Psoas muscle (tissue), 8 donors: ENCODE results near the gene ZHX3. TPM values are rescaled to one million over a fixed set of nuclear protein-coding genes. Genes with fewer than 3 reads are reported as not detected.

ENCODE experiments used
- ATAC-seq, 4 donors: fragments of 200-7000 bp; cut with Tn5 transposase; one replicate each; pipeline ENCODE4 v1.9.1; 2020; ENCODE audit warnings: moderate library complexity in 3 of 4, mild to moderate bottlenecking in 2 of 4
- DNase-seq, 2 donors: peaks; one replicate each; pipeline ENCODE4 v3.0.0-alpha.2; 2020
- H3K27ac ChIP-seq: fragments of 200-600 bp; one replicate; pipeline ENCODE4 v1.8.0; 2022
- H3K27me3 ChIP-seq, 3 donors: fragments of 200-600 bp in 1 of 3; one replicate each; pipeline versions ENCODE4 v1.6.1 to v1.8.0; 2013 to 2022; ENCODE audit warnings: low read length in 2 of 3, mild to moderate bottlenecking in 2 of 3, moderate library complexity in 1 of 3; ENCODE audit not compliant: insufficient read depth in 3 of 3
- H3K36me3 ChIP-seq, 2 donors: fragments of 200-600 bp in 1 of 2; one replicate each; pipeline versions ENCODE4 v1.6.1 to v1.8.0; 2013 to 2022; ENCODE audit warnings: low read depth in 1 of 2, mild to moderate bottlenecking in 1 of 2, moderate library complexity in 1 of 2; ENCODE audit not compliant: insufficient read depth in 1 of 2
- H3K4me1 ChIP-seq: fragments of 200-600 bp; one replicate; pipeline ENCODE4 v1.8.0; 2022
- H3K4me3 ChIP-seq: fragments of 200-600 bp; one replicate; pipeline ENCODE4 v1.8.0; 2022; ENCODE audit warnings: mild to moderate bottlenecking
- H3K9me3 ChIP-seq: fragments of 200-600 bp; one replicate; pipeline ENCODE4 v1.8.0; 2022
- CTCF ChIP-seq: fragments of 200-600 bp; IDR thresholded peaks from one replicate; pipeline ENCODE4 v1.8.0; 2022; ENCODE audit warnings: antibody characterized with exemption
- WGBS, 3 donors: extraction: QIAGEN DNeasy Blood & Tissue Kit; methylation state at CpG; one replicate each; pipeline versions ENCODE4 v1.1.6 to v1.1.7; 2013; 5-methylcytosine and 5-hydroxymethylcytosine counted together
- intact Hi-C, 2 donors: fragments of 100-400 bp; cut with DNase I; formaldehyde crosslinking; loops; one replicate each; pipeline versions ENCODE4 v1.11.0 to v1.14.2; 2022
- polyA plus RNA-seq, 3 donors: library from polyadenylated mRNA; stranded (reverse); fragments of 200-250 nt; gene quantifications; one replicate each; pipeline ENCODE4 v1.2.3, GENCODE V29; 2013
- total RNA-seq, 4 donors: library from RNA; stranded (reverse); fragmentation: NEBNext Ultra II Directional in 2 of 4; extraction: Animal tissue kit (Norgen Biotek cat#: 25700) in 2 of 4; gene quantifications; one replicate each; pipeline versions ENCODE4 v1.2.1 to v1.2.4, GENCODE V29; 2021 to 2023
- donor health status: healthy with polysubstance abuse.
- donor health status: DM: no; HTN: no; CAD: no; lungs with moderate emphysema.
- donor health status: Bipolar disorder and iron deficiency.
- donor health status: healthy.
- donor health status: DM: yes; HTN: yes; CAD: no.
- donor health status: DM: no; HTN: no; CAD: no.
- donor health status: DM: no; HTN: no; CAD: no.
- donor health status: DM: yes; HTN: yes; CAD: no.

The ZHX3 gene
- total and polyA plus RNA-seq, 7 donors: 7.0 to 47.7 (median 39.6) TPM

- no peak overlapping the region for H3K4me3 ChIP-seq
- no peaks in the 10 kb centered on the region for H3K9me3 ChIP-seq
- TF ChIP-seq CTCF: no peak
- no peaks in the 10 kb centered on the region for H3K27me3 ChIP-seq
- peaks cover 0 to 45% of the 10 kb centered on the region in 2 donors for H3K36me3 ChIP-seq
- DNase-seq (peak; percentile 65 to 83), ATAC-seq (peak; percentile 71 to 77 (median 74))
- peaks cover 65% of the 10 kb centered on the region for H3K4me1 ChIP-seq
- intact Hi-C loops: no loop called here
- WGBS, 3 donors: 22 to 51% (median 24%) methylated on average over 2 of the region's 2 CpGs
- H3K27ac ChIP-seq: peak overlapping the region; percentile 71
Measured at GRCh38 chr20:41177636-41178035, 139.9 kb downstream of the ZHX3 start.

- H3K36me3 ChIP-seq: peaks cover 0 to 45% of the 10 kb centered on the region in 2 donors
- peak in 1 of 2 donors; percentile 23 for DNase-seq
Measured at GRCh38 chr20:41176711-41177552, 140.6 kb downstream of the ZHX3 start.

GRCh38 chr20:41175727-41176330 lies 141.7 kb downstream of the ZHX3 start:
- intact Hi-C loops: no loop called here
- DNase-seq: peak in 1 of 2 donors; percentile 6
- Histone ChIP-seq H3K4me3 (no peak overlapping the region), H3K27ac (peak overlapping the region; percentile 71), H3K36me3 (peaks cover 0 to 46% of the 10 kb centered on the region in 2 donors), H3K4me1 (peaks cover 67% of the 10 kb centered on the region), H3K27me3 (no peaks in the 10 kb centered on the region), H3K9me3 (no peaks in the 10 kb centered on the region)
- no peak for ATAC-seq
- 46 to 67% (median 52%) methylated on average over 7 of the region's 7 CpGs for WGBS, 3 donors
- no peak for TF ChIP-seq CTCF

More at GRCh38 chr20:41176711-41177552, 140.6 kb downstream of the ZHX3 start:
- Histone ChIP-seq H3K9me3 (no peaks in the 10 kb centered on the region), H3K4me3 (no peak overlapping the region), H3K27me3 (no peaks in the 10 kb centered on the region), H3K4me1 (peaks cover 67% of the 10 kb centered on the region), H3K27ac (peak overlapping the region; percentile 71)
- no peak for TF ChIP-seq CTCF
- intact Hi-C loops: no loop called here
- no peak for ATAC-seq
- 78 to 89% (median 83%) methylated on average over 8 of the region's 8 CpGs for WGBS, 3 donors

- TF ChIP-seq CTCF: no peak
- DNase-seq: peak in 1 of 2 donors; percentile 28
- intact Hi-C loops: no loop called here
- WGBS, 3 donors: 78 to 91% (median 82%) methylated on average over 4 of the region's 4 CpGs
- H3K9me3 ChIP-seq: no peaks in the 10 kb centered on the region
- no peaks in the 10 kb centered on the region for H3K27me3 ChIP-seq
- peak overlapping the region; percentile 71 for H3K27ac ChIP-seq
- H3K4me3 ChIP-seq: no peak overlapping the region
- peaks cover 0 to 52% of the 10 kb centered on the region in 2 donors for H3K36me3 ChIP-seq
- ATAC-seq: no peak
- H3K4me1 ChIP-seq: peaks cover 67% of the 10 kb centered on the region
Measured at GRCh38 chr20:41175201-41175651, 142.3 kb downstream of the ZHX3 start.
